ENCODE results near the gene LNX1.

DNA sequence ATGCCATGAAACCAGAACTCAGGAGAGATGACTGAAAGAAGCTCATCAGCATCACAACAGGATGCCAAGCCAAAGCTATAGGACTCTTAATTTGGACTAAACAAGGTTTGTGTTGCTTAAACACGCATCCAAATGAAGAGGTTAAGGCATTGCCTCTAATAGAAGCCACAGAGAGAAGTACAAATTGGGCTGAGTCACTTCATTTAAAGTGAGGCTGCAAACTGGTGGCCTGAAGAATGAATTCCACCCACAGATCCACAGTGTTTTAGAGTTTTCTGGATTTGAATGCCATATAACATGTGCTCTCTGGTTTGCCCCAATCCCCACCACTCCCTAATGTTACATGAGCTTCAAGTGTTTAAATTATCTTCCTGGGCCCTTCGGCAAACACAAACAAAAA, 110.4 kb downstream of the LNX1 start:
- TF ChIP-seq, protein P1, sequence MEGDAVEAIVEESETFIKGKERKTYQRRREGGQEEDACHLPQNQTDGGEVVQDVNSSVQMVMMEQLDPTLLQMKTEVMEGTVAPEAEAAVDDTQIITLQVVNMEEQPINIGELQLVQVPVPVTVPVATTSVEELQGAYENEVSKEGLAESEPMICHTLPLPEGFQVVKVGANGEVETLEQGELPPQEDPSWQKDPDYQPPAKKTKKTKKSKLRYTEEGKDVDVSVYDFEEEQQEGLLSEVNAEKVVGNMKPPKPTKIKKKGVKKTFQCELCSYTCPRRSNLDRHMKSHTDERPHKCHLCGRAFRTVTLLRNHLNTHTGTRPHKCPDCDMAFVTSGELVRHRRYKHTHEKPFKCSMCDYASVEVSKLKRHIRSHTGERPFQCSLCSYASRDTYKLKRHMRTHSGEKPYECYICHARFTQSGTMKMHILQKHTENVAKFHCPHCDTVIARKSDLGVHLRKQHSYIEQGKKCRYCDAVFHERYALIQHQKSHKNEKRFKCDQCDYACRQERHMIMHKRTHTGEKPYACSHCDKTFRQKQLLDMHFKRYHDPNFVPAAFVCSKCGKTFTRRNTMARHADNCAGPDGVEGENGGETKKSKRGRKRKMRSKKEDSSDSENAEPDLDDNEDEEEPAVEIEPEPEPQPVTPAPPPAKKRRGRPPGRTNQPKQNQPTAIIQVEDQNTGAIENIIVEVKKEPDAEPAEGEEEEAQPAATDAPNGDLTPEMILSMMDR (IDR thresholded peaks at IDR 0.05): no peak
- TF ChIP-seq POLR2A (IDR thresholded peaks at IDR 0.05): no peak
